Measurements from ENCODE around the gene RPTOR.

The RPTOR gene

GRCh38 chr17:80747469-80747868 lies 202.8 kb downstream of the RPTOR start:
- H3K27me3 ChIP-seq (ENCODE audit: insufficient read depth, poor library complexity, severe bottlenecking), result no peaks in the 10 kb centered on the region
- no peak overlapping the region for H3K4me3 ChIP-seq (replicated peaks; ENCODE audit: insufficient read depth, low read length)
- TF ChIP-seq REST (IDR thresholded peaks at IDR 0.05; ENCODE audit: insufficient replicate concordance, low read depth), result no peak
- TF ChIP-seq SPI1 (IDR thresholded peaks at IDR 0.05; ENCODE audit: borderline replicate concordance, low read depth), result no peak
- TF ChIP-seq, protein P1, sequence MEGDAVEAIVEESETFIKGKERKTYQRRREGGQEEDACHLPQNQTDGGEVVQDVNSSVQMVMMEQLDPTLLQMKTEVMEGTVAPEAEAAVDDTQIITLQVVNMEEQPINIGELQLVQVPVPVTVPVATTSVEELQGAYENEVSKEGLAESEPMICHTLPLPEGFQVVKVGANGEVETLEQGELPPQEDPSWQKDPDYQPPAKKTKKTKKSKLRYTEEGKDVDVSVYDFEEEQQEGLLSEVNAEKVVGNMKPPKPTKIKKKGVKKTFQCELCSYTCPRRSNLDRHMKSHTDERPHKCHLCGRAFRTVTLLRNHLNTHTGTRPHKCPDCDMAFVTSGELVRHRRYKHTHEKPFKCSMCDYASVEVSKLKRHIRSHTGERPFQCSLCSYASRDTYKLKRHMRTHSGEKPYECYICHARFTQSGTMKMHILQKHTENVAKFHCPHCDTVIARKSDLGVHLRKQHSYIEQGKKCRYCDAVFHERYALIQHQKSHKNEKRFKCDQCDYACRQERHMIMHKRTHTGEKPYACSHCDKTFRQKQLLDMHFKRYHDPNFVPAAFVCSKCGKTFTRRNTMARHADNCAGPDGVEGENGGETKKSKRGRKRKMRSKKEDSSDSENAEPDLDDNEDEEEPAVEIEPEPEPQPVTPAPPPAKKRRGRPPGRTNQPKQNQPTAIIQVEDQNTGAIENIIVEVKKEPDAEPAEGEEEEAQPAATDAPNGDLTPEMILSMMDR (IDR thresholded peaks at IDR 0.05; ENCODE audit: insufficient read depth, low read length), result no peak
- TF ChIP-seq POLR2AphosphoS5 (IDR thresholded peaks at IDR 0.05; ENCODE audit: low read depth), result no peak
- TF ChIP-seq GABPA (IDR thresholded peaks at IDR 0.05; ENCODE audit: low read depth), result no peak
- H3K27ac ChIP-seq (replicated peaks), result no peak overlapping the region
- no peak for DNase-seq (ENCODE audit: low read depth in 1 of 2, low spot score in 1 of 2)

DNA sequence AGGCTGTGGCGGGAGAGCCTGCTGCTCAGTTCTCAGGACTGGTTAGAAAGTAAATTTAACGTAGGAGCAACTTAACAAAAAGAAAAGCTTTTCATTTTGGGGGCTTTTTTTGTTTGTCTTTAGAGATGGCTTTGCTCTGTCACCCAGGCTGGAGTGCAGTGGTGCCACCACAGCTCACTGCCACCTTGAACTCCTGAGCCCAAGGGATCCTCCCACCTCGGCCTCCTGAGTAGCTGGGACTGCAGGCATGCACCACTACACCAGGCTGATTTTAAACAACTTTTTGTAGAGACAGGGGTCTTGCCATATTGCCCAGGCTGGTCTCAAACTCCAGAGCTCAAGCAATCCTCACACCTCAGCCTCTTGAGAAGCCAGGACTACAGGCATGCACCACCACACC lies 205.0 kb downstream of the RPTOR start:
- TF ChIP-seq, protein P1 (IDR thresholded peaks at IDR 0.05; ENCODE audit: insufficient read depth, low read length), result no peak
- TF ChIP-seq SPI1 (IDR thresholded peaks at IDR 0.05; ENCODE audit: borderline replicate concordance, low read depth), result no peak
- TF ChIP-seq POLR2AphosphoS5 (IDR thresholded peaks at IDR 0.05; ENCODE audit: low read depth), result no peak
- TF ChIP-seq REST (IDR thresholded peaks at IDR 0.05; ENCODE audit: insufficient replicate concordance, low read depth), result no peak
- no peak for TF ChIP-seq GABPA (IDR thresholded peaks at IDR 0.05; ENCODE audit: low read depth)
- no peak for DNase-seq (ENCODE audit: low read depth in 1 of 2, low spot score in 1 of 2)
- H3K27ac ChIP-seq (replicated peaks), result no peak overlapping the region
- H3K27me3 ChIP-seq (ENCODE audit: insufficient read depth, poor library complexity, severe bottlenecking), result no peaks in the 10 kb centered on the region
- H3K4me3 ChIP-seq (replicated peaks; ENCODE audit: insufficient read depth, low read length), result no peak overlapping the region

DNA sequence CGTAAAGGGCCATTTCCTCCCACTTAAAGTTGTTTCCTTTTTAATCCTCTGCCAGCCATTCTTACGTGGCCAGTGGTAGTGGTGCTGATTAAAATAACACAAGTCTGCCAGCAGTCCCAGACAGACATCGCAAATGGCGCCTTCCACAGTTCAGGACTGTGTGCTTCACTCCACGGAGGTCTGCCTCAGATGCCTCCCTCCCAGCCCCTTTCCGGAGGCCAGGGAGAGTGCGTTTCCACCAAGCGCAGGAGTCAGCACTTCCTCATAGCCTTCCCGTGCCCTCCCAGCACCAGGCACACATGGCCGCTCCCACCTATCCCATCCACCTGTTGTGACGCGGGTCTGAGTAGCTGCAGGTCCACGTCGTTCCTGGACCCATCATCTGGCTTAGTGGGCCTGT lies 205.6 kb downstream of the RPTOR start:
- no peak for TF ChIP-seq GABPA (IDR thresholded peaks at IDR 0.05; ENCODE audit: low read depth)
- TF ChIP-seq REST (IDR thresholded peaks at IDR 0.05; ENCODE audit: insufficient replicate concordance, low read depth), result no peak
- TF ChIP-seq, protein P1 (IDR thresholded peaks at IDR 0.05; ENCODE audit: insufficient read depth, low read length), result no peak
- no peak for TF ChIP-seq POLR2AphosphoS5 (IDR thresholded peaks at IDR 0.05; ENCODE audit: low read depth)
- TF ChIP-seq SPI1 (IDR thresholded peaks at IDR 0.05; ENCODE audit: borderline replicate concordance, low read depth), result no peak
- DNase-seq (ENCODE audit: low read depth in 1 of 2, low spot score in 1 of 2), result no peak

More for the DNA sequence above, 205.6 kb downstream of the RPTOR start:
- Histone ChIP-seq H3K4me3 (replicated peaks; ENCODE audit: insufficient read depth, low read length) (no peak overlapping the region), H3K27ac (replicated peaks) (no peak overlapping the region), H3K27me3 (ENCODE audit: insufficient read depth, poor library complexity, severe bottlenecking) (no peaks in the 10 kb centered on the region)
